GM12878 (cell line): ENCODE results near the gene SBNO2. TPM values are rescaled to one million over a fixed set of nuclear protein-coding genes. Genes with fewer than 3 reads are reported as not detected.

ENCODE experiments used
- ATF7 ChIP-seq: fragments of 450-650 bp; IDR thresholded peaks from 2 replicates; pipeline ENCODE4 v1.6.1; 2016; ENCODE audit warnings: low read depth, mild to moderate bottlenecking
- CBX3 ChIP-seq: fragments of 200-600 bp; sonication (generic); IDR thresholded peaks from 2 replicates; pipeline ENCODE4 v1.6.1; 2016; ENCODE audit warnings: low read depth, borderline replicate concordance
- CEBPB ChIP-seq, 2 experiments: fragments of 150-350 bp in 1 of 2; IDR thresholded peaks; 2 replicates each; pipeline ENCODE4 v1.6.1; 2012 to 2014; ENCODE audit warnings: low read depth in 2 of 2, low read length in 2 of 2, borderline replicate concordance in 1 of 2, inconsistent platforms in 1 of 2
- HDAC2 ChIP-seq: fragments of 200-600 bp; sonication (generic); IDR thresholded peaks from 2 replicates; pipeline ENCODE4 v1.6.1; 2017
- MXI1 ChIP-seq: fragments of 150-350 bp; IDR thresholded peaks from 2 replicates; pipeline ENCODE4 v1.6.1; 2011; ENCODE audit warnings: low read depth, mild to moderate bottlenecking, inconsistent platforms, low read length, improper control_type of control experiment
- NFYA ChIP-seq: IDR thresholded peaks from 2 replicates; pipeline ENCODE4 v1.6.1; 2011; ENCODE audit warnings: low read depth, mild to moderate bottlenecking, low read length, improper control_type of control experiment, borderline replicate concordance
- NFYB ChIP-seq: IDR thresholded peaks from 2 replicates; pipeline ENCODE4 v1.6.1; 2011; ENCODE audit warnings: low read depth, mild to moderate bottlenecking, low read length, improper control_type of control experiment, moderate library complexity; ENCODE audit not compliant: insufficient read depth
- NR2C2 ChIP-seq: IDR thresholded peaks from 2 replicates; pipeline ENCODE4 v1.6.1; 2011; ENCODE audit warnings: borderline replicate concordance, low read depth; ENCODE audit not compliant: control insufficient read depth, insufficient read length
- SMAD5 ChIP-seq: IDR thresholded peaks from 2 replicates; pipeline ENCODE4 v1.6.1; 2016; ENCODE audit warnings: antibody characterized with exemption, low read depth
- ZNF207 ChIP-seq: fragments of 450-650 bp; IDR thresholded peaks from 2 replicates; pipeline ENCODE4 v1.6.1; 2014; ENCODE audit warnings: antibody characterized with exemption, mild to moderate bottlenecking, borderline replicate concordance
- polyA plus RNA-seq, 11 experiments: library from polyadenylated mRNA; depleted of rRNA in 4 of 11; unstranded in 6 of 11; stranded (reverse) in 5 of 11; fragments of >200 nt; fragmentation: Nextera tagmentation in 4 of 11; fragmentation: Illumina TruSeq in 1 of 11; extraction: Ambion mirVana in 4 of 11; extraction: Trizol in 1 of 11; gene quantifications; 1 replicate in 1 of 11; 2 replicates in 10 of 11; pipeline versions ENCODE4 v1.2.1 to v1.2.3, GENCODE V29; 2011 to 2016; ENCODE audit warnings: inconsistent platforms in 2 of 11, missing spikeins in 2 of 11, low read depth in 1 of 11
- total RNA-seq, 4 experiments: library from RNA; depleted of rRNA in 3 of 4; stranded (reverse); fragments of >200 nt in 3 of 4; fragmentation: Illumina TruSeq in 1 of 4; extraction: Trizol in 1 of 4; gene quantifications; 2 replicates each; pipeline versions ENCODE4 v1.2.1 to v1.2.3, GENCODE V29; 2013 to 2021
- TF ChIP-seq, protein P1 (sequence below): fragments of 450-650 bp; IDR thresholded peaks from 2 replicates; pipeline ENCODE4 v1.6.1; 2017; ENCODE audit warnings: mild to moderate bottlenecking
- TF ChIP-seq, protein P2 (sequence below): IDR thresholded peaks from 2 replicates; pipeline ENCODE4 v1.6.1; 2011; ENCODE audit warnings: mild to moderate bottlenecking, low read depth, low read length, moderate library complexity; ENCODE audit not compliant: insufficient replicate concordance
- TF ChIP-seq, protein P3 (sequence below): IDR thresholded peaks from 2 replicates; pipeline ENCODE4 v1.6.1; 2012; ENCODE audit warnings: low read depth, low read length, improper control_type of control experiment
- TF ChIP-seq, protein P4 (sequence below): fragments of 450-650 bp; IDR thresholded peaks from 2 replicates; pipeline ENCODE4 v1.6.1; 2018; ENCODE audit warnings: borderline replicate concordance, mild to moderate bottlenecking; ENCODE audit not compliant: partially characterized antibody
- TF ChIP-seq, protein P5 (sequence below): IDR thresholded peaks from 2 replicates; pipeline ENCODE4 v1.6.1; 2012; ENCODE audit warnings: mild to moderate bottlenecking, low read depth, low read length

Gene SBNO2
- total and polyA plus RNA-seq, 10 of the 15 experiments (the other 5 are each of a cell fraction or from before 2014, with no cell fraction given) = 0.08 to 44.6 (median 5.4) TPM

DNA sequence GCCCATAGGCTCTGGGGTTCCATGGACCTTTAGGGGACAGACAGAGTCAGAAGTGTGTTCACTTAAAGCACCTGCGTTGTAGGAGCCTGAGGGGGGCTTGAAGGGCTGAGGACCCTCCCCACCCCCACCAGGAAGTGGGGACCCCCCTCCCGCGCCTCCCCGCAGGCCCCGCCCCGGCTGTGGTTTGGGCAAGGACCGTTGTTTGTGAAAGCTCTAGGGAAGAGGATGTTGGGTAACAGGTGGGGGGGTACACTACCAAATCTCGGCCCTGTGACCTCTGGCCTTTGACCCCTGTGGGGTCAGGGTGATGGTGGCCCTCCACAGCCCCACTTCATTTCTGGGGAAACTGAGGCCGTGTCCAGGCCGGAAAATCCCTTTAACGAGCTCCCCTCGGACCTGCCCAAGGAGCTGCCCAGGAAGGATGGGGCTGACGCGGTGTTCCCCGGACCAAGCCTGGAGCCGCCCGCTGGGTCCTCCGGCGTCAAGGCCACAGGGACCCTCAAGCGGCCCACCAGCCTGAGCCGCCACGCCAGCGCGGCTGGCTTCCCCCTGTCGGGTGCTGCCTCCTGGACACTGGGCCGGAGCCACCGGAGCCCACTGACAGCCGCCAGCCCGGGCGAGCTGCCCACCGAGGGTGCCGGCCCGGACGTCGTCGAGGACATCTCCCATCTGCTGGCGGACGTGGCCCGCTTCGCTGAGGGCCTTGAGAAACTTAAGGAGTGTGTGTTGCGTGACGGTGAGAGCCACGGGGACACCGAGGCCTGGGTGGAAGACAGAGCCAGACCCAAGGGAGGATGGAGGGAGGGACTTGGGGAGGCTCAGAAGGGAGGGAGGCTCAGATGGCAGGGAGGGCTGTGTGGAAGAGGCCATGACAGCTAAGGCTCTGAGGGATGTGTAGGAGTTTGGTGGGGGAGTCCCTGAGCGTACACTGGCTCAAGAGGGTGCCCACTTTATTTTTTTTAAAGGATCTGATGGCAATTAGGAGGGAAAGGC lies 105.8 kb downstream of the SBNO2 start (continued):
- no peak for TF ChIP-seq MXI1
- TF ChIP-seq, protein P1, sequence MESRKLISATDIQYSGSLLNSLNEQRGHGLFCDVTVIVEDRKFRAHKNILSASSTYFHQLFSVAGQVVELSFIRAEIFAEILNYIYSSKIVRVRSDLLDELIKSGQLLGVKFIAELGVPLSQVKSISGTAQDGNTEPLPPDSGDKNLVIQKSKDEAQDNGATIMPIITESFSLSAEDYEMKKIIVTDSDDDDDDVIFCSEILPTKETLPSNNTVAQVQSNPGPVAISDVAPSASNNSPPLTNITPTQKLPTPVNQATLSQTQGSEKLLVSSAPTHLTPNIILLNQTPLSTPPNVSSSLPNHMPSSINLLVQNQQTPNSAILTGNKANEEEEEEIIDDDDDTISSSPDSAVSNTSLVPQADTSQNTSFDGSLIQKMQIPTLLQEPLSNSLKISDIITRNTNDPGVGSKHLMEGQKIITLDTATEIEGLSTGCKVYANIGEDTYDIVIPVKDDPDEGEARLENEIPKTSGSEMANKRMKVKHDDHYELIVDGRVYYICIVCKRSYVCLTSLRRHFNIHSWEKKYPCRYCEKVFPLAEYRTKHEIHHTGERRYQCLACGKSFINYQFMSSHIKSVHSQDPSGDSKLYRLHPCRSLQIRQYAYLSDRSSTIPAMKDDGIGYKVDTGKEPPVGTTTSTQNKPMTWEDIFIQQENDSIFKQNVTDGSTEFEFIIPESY = no peak
- no peak for TF ChIP-seq ZNF207
- no peak for TF ChIP-seq NFYB
- TF ChIP-seq ATF7 = no peak
- TF ChIP-seq, protein P2, sequence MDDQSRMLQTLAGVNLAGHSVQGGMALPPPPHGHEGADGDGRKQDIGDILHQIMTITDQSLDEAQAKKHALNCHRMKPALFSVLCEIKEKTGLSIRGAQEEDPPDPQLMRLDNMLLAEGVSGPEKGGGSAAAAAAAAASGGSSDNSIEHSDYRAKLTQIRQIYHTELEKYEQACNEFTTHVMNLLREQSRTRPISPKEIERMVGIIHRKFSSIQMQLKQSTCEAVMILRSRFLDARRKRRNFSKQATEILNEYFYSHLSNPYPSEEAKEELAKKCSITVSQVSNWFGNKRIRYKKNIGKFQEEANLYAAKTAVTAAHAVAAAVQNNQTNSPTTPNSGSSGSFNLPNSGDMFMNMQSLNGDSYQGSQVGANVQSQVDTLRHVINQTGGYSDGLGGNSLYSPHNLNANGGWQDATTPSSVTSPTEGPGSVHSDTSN = no peak
- TF ChIP-seq CEBPB (IDR thresholded peaks at IDR 0.05; ENCODE audit: borderline replicate concordance in 1 of 2, low read depth in 2 of 2, low read length in 2 of 2) = no peak
- no peak for TF ChIP-seq SMAD5
- TF ChIP-seq CBX3 = no peak
- TF ChIP-seq, protein P3, sequence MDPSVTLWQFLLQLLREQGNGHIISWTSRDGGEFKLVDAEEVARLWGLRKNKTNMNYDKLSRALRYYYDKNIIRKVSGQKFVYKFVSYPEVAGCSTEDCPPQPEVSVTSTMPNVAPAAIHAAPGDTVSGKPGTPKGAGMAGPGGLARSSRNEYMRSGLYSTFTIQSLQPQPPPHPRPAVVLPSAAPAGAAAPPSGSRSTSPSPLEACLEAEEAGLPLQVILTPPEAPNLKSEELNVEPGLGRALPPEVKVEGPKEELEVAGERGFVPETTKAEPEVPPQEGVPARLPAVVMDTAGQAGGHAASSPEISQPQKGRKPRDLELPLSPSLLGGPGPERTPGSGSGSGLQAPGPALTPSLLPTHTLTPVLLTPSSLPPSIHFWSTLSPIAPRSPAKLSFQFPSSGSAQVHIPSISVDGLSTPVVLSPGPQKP = no peak
- peak; percentile 93 for TF ChIP-seq NR2C2
- TF ChIP-seq HDAC2 = no peak
- TF ChIP-seq, protein P4, sequence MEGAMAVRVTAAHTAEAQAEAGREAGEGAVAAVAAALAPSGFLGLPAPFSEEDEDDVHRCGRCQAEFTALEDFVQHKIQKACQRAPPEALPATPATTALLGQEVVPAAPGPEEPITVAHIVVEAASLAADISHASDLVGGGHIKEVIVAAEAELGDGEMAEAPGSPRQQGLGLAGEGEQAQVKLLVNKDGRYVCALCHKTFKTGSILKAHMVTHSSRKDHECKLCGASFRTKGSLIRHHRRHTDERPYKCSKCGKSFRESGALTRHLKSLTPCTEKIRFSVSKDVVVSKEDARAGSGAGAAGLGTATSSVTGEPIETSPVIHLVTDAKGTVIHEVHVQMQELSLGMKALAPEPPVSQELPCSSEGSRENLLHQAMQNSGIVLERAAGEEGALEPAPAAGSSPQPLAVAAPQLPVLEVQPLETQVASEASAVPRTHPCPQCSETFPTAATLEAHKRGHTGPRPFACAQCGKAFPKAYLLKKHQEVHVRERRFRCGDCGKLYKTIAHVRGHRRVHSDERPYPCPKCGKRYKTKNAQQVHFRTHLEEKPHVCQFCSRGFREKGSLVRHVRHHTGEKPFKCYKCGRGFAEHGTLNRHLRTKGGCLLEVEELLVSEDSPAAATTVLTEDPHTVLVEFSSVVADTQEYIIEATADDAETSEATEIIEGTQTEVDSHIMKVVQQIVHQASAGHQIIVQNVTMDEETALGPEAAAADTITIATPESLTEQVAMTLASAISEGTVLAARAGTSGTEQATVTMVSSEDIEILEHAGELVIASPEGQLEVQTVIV = no peak
- no peak for TF ChIP-seq NFYA
- TF ChIP-seq, protein P5, sequence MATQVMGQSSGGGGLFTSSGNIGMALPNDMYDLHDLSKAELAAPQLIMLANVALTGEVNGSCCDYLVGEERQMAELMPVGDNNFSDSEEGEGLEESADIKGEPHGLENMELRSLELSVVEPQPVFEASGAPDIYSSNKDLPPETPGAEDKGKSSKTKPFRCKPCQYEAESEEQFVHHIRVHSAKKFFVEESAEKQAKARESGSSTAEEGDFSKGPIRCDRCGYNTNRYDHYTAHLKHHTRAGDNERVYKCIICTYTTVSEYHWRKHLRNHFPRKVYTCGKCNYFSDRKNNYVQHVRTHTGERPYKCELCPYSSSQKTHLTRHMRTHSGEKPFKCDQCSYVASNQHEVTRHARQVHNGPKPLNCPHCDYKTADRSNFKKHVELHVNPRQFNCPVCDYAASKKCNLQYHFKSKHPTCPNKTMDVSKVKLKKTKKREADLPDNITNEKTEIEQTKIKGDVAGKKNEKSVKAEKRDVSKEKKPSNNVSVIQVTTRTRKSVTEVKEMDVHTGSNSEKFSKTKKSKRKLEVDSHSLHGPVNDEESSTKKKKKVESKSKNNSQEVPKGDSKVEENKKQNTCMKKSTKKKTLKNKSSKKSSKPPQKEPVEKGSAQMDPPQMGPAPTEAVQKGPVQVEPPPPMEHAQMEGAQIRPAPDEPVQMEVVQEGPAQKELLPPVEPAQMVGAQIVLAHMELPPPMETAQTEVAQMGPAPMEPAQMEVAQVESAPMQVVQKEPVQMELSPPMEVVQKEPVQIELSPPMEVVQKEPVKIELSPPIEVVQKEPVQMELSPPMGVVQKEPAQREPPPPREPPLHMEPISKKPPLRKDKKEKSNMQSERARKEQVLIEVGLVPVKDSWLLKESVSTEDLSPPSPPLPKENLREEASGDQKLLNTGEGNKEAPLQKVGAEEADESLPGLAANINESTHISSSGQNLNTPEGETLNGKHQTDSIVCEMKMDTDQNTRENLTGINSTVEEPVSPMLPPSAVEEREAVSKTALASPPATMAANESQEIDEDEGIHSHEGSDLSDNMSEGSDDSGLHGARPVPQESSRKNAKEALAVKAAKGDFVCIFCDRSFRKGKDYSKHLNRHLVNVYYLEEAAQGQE = no peak
